DND-41 (cell line): ENCODE measurements around the gene SPATA31C2.

Experiments
- ATAC-seq: fragments of 200-7000 bp; cut with Tn5 transposase; 3 replicates; pipeline ENCODE4 v1.9.1; 2021; ENCODE audit warnings: low read depth; ENCODE audit not compliant: insufficient read depth
- DNase-seq: peaks from one replicate; pipeline ENCODE4 v3.0.0-alpha.2; 2020
- H2AFZ ChIP-seq: 2 replicates; pipeline ENCODE4 v1.6.0; 2012; ENCODE audit warnings: low read depth, low read length
- H3K27ac ChIP-seq: 2 replicates; pipeline ENCODE4 v1.5.1; 2012; ENCODE audit warnings: low read length, inconsistent platforms
- H3K27me3 ChIP-seq: fragments of 200-600 bp; sonication (generic); 2 replicates; pipeline ENCODE4 v1.6.0; 2012; ENCODE audit warnings: low read length, mild to moderate bottlenecking, inconsistent platforms; ENCODE audit not compliant: insufficient read depth, poor library complexity
- H3K36me3 ChIP-seq: 2 replicates; pipeline ENCODE4 v1.5.1; 2012; ENCODE audit warnings: low read length, inconsistent platforms; ENCODE audit not compliant: insufficient read depth
- H3K4me1 ChIP-seq: 2 replicates; pipeline ENCODE4 v1.5.1; 2012; ENCODE audit warnings: mild to moderate bottlenecking, low read length; ENCODE audit not compliant: insufficient read depth
- H3K4me2 ChIP-seq: 2 replicates; pipeline ENCODE4 v1.6.0; 2012; ENCODE audit warnings: mild to moderate bottlenecking, moderate library complexity, low read length, inconsistent platforms; ENCODE audit not compliant: insufficient read depth
- H3K4me3 ChIP-seq, 2 experiments: fragments of 200-600 bp in 1 of 2; shearing (Covaris generic) in 1 of 2; 2 replicates each; pipeline ENCODE4 v1.5.1; 2012 to 2016; ENCODE audit warnings: inconsistent platforms in 2 of 2, low read length in 2 of 2, mild to moderate bottlenecking in 2 of 2, low read depth in 1 of 2, moderate library complexity in 1 of 2
- H3K79me2 ChIP-seq: 2 replicates; pipeline ENCODE4 v1.6.0; 2012; ENCODE audit warnings: low read length, inconsistent platforms; ENCODE audit not compliant: insufficient read depth
- H3K9ac ChIP-seq: 2 replicates; pipeline ENCODE4 v1.6.0; 2012; ENCODE audit warnings: low read depth, mild to moderate bottlenecking, inconsistent platforms, low read length, moderate library complexity
- H3K9me3 ChIP-seq: 2 replicates; pipeline ENCODE4 v1.5.1; 2012; ENCODE audit warnings: low read length, moderate library complexity, mild to moderate bottlenecking, inconsistent platforms; ENCODE audit not compliant: insufficient read depth, severe bottlenecking
- H4K20me1 ChIP-seq: 2 replicates; pipeline ENCODE4 v1.6.0; 2012; ENCODE audit warnings: low read length; ENCODE audit not compliant: insufficient read depth
- CTCF ChIP-seq: IDR thresholded peaks from 2 replicates; pipeline ENCODE4 v1.5.1; 2012; ENCODE audit warnings: borderline replicate concordance, low read length, moderate library complexity, mild to moderate bottlenecking; ENCODE audit not compliant: poor library complexity, severe bottlenecking; ENCODE audit errors: extremely low read depth
- EZH2 ChIP-seq: IDR thresholded peaks from 3 replicates; pipeline ENCODE4 v1.6.1; 2012; ENCODE audit warnings: borderline replicate concordance, low read depth, mild to moderate bottlenecking, moderate library complexity, low read length, inconsistent platforms; ENCODE audit not compliant: severe bottlenecking

SPATA31C2 gene

GRCh38 chr9:88179062-88179521, 40.8 kb upstream of the SPATA31C2 start:
- TF ChIP-seq CTCF (no peak), EZH2 (no peak)
- no peaks in the 10 kb centered on the region for H4K20me1 ChIP-seq
- H3K4me2 ChIP-seq = no peak overlapping the region
- no peak overlapping the region for H2AFZ ChIP-seq
- H3K27me3 ChIP-seq = no peaks in the 10 kb centered on the region
- ATAC-seq (peak; percentile 92), DNase-seq (peak; percentile 67)
- H3K36me3 ChIP-seq = no peaks in the 10 kb centered on the region
- H3K4me1 ChIP-seq = no peaks in the 10 kb centered on the region
- no peaks in the 10 kb centered on the region for H3K9me3 ChIP-seq
- no peak overlapping the region for H3K4me3 ChIP-seq
- H3K27ac ChIP-seq = no peak overlapping the region
- no peak overlapping the region for H3K9ac ChIP-seq
- no peaks in the 10 kb centered on the region for H3K79me2 ChIP-seq

GRCh38 chr9:88178641-88179040, 40.4 kb upstream of the SPATA31C2 start:
- ATAC-seq = no peak
- no peak overlapping the region for H2AFZ ChIP-seq

GRCh38 chr9:88177371-88177770, 39.1 kb upstream of the SPATA31C2 start:
- H3K9ac ChIP-seq = no peak overlapping the region
- no peaks in the 10 kb centered on the region for H3K79me2 ChIP-seq
- H3K27me3 ChIP-seq = no peaks in the 10 kb centered on the region
- H2AFZ ChIP-seq = no peak overlapping the region
- no peak overlapping the region for H3K27ac ChIP-seq
- no peak for TF ChIP-seq EZH2
- no peak for TF ChIP-seq CTCF
- no peaks in the 10 kb centered on the region for H4K20me1 ChIP-seq
- H3K4me3 ChIP-seq = no peak overlapping the region
- no peak for ATAC-seq
- no peaks in the 10 kb centered on the region for H3K36me3 ChIP-seq
- no peak for DNase-seq
- no peaks in the 10 kb centered on the region for H3K4me1 ChIP-seq
- H3K4me2 ChIP-seq = no peak overlapping the region
- no peaks in the 10 kb centered on the region for H3K9me3 ChIP-seq

More at GRCh38 chr9:88178641-88179040, 40.4 kb upstream of the SPATA31C2 start:
- Histone ChIP-seq H3K4me3 (no peak overlapping the region), H3K36me3 (no peaks in the 10 kb centered on the region), H3K4me1 (no peaks in the 10 kb centered on the region), H3K27me3 (no peaks in the 10 kb centered on the region), H3K27ac (no peak overlapping the region), H4K20me1 (no peaks in the 10 kb centered on the region), H3K79me2 (no peaks in the 10 kb centered on the region), H3K9me3 (no peaks in the 10 kb centered on the region), H3K9ac (no peak overlapping the region), H3K4me2 (no peak overlapping the region)
- no peak for TF ChIP-seq EZH2
- TF ChIP-seq CTCF = no peak
- DNase-seq = no peak

GRCh38 chr9:88174324-88174723, 36.0 kb upstream of the SPATA31C2 start:
- Histone ChIP-seq H3K4me1 (no peaks in the 10 kb centered on the region), H4K20me1 (no peaks in the 10 kb centered on the region), H3K9ac (no peak overlapping the region), H3K27ac (no peak overlapping the region), H3K9me3 (no peaks in the 10 kb centered on the region), H3K27me3 (no peaks in the 10 kb centered on the region), H3K36me3 (no peaks in the 10 kb centered on the region), H3K79me2 (no peaks in the 10 kb centered on the region), H2AFZ (no peak overlapping the region), H3K4me2 (no peak overlapping the region), H3K4me3 (no peak overlapping the region)
- DNase-seq = no peak
- TF ChIP-seq CTCF (no peak), EZH2 (no peak)
- ATAC-seq = no peak
